ENCODE results near the gene SIK2.
A peak's percentile ranks its signal among the peaks of the same experiment; 100 is the strongest.

The SIK2 gene

DNA sequence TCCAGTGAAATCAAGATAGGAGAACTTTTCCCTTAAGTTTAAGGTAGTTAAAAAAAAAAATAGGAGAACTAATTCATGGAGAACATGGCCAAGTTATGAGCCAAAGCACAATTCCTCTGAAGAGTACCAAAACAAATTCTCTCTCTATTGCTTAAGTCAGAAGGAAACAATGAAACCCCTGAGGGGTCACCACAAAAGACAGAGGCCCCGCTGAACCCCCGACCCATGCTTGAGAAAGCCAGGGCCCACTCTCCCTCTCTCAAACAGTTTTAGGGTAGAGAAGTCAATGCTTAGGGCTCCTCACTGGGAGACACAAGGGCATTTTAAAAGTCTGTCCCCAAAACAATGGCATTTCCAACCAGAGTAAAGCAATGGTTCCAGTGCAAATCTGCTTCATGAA lies 137.1 kb downstream of the SIK2 start:
- ATAC-seq (ENCODE audit: low read depth) (no peak), DNase-seq (ENCODE audit: low spot score) (no peak)
- Histone ChIP-seq H3K27me3 (ENCODE audit: insufficient read depth, poor library complexity, severe bottlenecking) (no peaks in the 10 kb centered on the region), H3K4me1 (ENCODE audit: insufficient read depth, poor library complexity, severe bottlenecking) (peaks cover 18% of the 10 kb centered on the region), H3K4me3 (ENCODE audit: severe bottlenecking) (no peak overlapping the region), H3K9me3 (ENCODE audit: severe bottlenecking) (no peaks in the 10 kb centered on the region), H3K27ac (ENCODE audit: poor library complexity, severe bottlenecking) (no peak overlapping the region), H3K36me3 (ENCODE audit: low read depth) (peaks cover 48% of the 10 kb centered on the region)
- TF ChIP-seq, protein P1, sequence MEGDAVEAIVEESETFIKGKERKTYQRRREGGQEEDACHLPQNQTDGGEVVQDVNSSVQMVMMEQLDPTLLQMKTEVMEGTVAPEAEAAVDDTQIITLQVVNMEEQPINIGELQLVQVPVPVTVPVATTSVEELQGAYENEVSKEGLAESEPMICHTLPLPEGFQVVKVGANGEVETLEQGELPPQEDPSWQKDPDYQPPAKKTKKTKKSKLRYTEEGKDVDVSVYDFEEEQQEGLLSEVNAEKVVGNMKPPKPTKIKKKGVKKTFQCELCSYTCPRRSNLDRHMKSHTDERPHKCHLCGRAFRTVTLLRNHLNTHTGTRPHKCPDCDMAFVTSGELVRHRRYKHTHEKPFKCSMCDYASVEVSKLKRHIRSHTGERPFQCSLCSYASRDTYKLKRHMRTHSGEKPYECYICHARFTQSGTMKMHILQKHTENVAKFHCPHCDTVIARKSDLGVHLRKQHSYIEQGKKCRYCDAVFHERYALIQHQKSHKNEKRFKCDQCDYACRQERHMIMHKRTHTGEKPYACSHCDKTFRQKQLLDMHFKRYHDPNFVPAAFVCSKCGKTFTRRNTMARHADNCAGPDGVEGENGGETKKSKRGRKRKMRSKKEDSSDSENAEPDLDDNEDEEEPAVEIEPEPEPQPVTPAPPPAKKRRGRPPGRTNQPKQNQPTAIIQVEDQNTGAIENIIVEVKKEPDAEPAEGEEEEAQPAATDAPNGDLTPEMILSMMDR (IDR thresholded peaks at IDR 0.05; ENCODE audit: poor library complexity, severe bottlenecking), result no peak

DNA sequence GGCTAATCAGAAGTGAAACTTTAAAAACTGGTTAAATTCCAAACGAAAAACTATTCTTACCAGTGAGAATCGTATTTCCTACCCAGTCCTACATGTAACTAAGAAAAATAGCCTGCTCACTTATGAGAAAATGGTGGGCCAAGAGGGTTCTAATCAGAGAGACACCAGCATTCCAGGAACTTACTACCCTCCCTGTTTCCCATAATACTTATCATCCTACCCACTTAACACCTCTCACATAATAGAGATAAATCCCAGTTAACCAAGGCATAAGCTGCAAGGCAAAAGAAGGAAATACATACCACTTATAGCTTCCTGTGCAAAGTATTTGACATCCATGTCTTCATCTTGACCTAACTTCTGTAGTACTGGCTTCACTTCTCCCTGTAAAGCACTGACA lies 139.5 kb downstream of the SIK2 start:
- ATAC-seq (ENCODE audit: low read depth) (no peak), DNase-seq (ENCODE audit: low spot score) (no peak)
- H3K4me1 ChIP-seq (ENCODE audit: insufficient read depth, poor library complexity, severe bottlenecking), result peaks cover 12% of the 10 kb centered on the region
- peaks cover 67% of the 10 kb centered on the region for H3K36me3 ChIP-seq (ENCODE audit: low read depth)
- no peaks in the 10 kb centered on the region for H3K27me3 ChIP-seq (ENCODE audit: insufficient read depth, poor library complexity, severe bottlenecking)
- TF ChIP-seq, protein P1 (IDR thresholded peaks at IDR 0.05; ENCODE audit: poor library complexity, severe bottlenecking), result no peak
- H3K4me3 ChIP-seq (ENCODE audit: severe bottlenecking), result no peak overlapping the region
- H3K9me3 ChIP-seq (ENCODE audit: severe bottlenecking), result no peaks in the 10 kb centered on the region
- no peak overlapping the region for H3K27ac ChIP-seq (ENCODE audit: poor library complexity, severe bottlenecking)

DNA sequence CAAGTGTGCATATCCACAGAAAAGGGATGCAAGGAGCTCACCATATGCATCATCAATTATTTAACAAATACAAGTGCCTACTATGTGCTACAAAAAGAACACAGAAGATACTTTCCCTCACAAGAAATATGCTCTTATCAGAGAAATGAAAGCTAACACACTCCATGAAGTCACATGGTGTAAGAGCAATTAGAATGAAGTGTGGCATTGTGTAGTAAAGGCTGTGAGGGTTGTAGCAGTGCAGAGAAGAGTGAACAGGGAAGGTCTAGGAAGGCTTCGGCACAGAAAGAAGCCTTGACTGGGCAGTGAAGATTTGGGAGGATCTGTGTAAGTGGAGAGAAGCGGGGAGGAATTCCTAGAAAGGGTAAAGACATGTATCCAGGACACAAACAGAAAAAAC lies 141.5 kb downstream of the SIK2 start:
- ATAC-seq (ENCODE audit: low read depth) (no peak), DNase-seq (ENCODE audit: low spot score) (no peak)
- Histone ChIP-seq H3K4me1 (ENCODE audit: insufficient read depth, poor library complexity, severe bottlenecking) (peaks cover 12% of the 10 kb centered on the region), H3K27ac (ENCODE audit: poor library complexity, severe bottlenecking) (no peak overlapping the region), H3K36me3 (ENCODE audit: low read depth) (peaks cover 83% of the 10 kb centered on the region), H3K27me3 (ENCODE audit: insufficient read depth, poor library complexity, severe bottlenecking) (no peaks in the 10 kb centered on the region), H3K4me3 (ENCODE audit: severe bottlenecking) (no peak overlapping the region), H3K9me3 (ENCODE audit: severe bottlenecking) (no peaks in the 10 kb centered on the region)
- TF ChIP-seq, protein P1 (IDR thresholded peaks at IDR 0.05; ENCODE audit: poor library complexity, severe bottlenecking), result no peak

GRCh38 chr11:111745719-111746504 lies 143.7 kb downstream of the SIK2 start:
- DNase-seq (ENCODE audit: low spot score) (no peak), ATAC-seq (ENCODE audit: low read depth) (peak; percentile 32; the same call in 2 of the 3 replicates)
- Histone ChIP-seq H3K9me3 (ENCODE audit: severe bottlenecking) (no peaks in the 10 kb centered on the region), H3K4me1 (ENCODE audit: insufficient read depth, poor library complexity, severe bottlenecking) (peaks cover 12% of the 10 kb centered on the region), H3K27ac (ENCODE audit: poor library complexity, severe bottlenecking) (peak overlapping the region; percentile 68), H3K4me3 (ENCODE audit: severe bottlenecking) (no peak overlapping the region), H3K36me3 (ENCODE audit: low read depth) (peaks cover 88% of the 10 kb centered on the region), H3K27me3 (ENCODE audit: insufficient read depth, poor library complexity, severe bottlenecking) (no peaks in the 10 kb centered on the region)
- TF ChIP-seq, protein P1 (IDR thresholded peaks at IDR 0.05; ENCODE audit: poor library complexity, severe bottlenecking), result no peak
